HEK293T (cell line): ENCODE data around the gene TCF7.

Source experiments
- ARNT ChIP-seq: fragments of 450-650 bp; IDR thresholded peaks from 2 replicates; pipeline ENCODE4 v1.6.1; 2017; ENCODE audit warnings: mild to moderate bottlenecking
- BHLHE40 ChIP-seq: fragments of 450-650 bp; IDR thresholded peaks from 2 replicates; pipeline ENCODE4 v1.6.1; 2016; ENCODE audit warnings: mild to moderate bottlenecking, moderate library complexity, borderline replicate concordance
- ELF4 ChIP-seq: fragments of 450-650 bp; IDR thresholded peaks from 2 replicates; pipeline ENCODE4 v1.6.1; 2017; ENCODE audit warnings: antibody characterized with exemption
- FOXA1 ChIP-seq: fragments of 450-650 bp; IDR thresholded peaks from 2 replicates; pipeline ENCODE4 v1.6.1; 2016; ENCODE audit warnings: mild to moderate bottlenecking
- LEF1 ChIP-seq: fragments of 450-650 bp; IDR thresholded peaks from 2 replicates; pipeline ENCODE4 v1.6.1; 2017; ENCODE audit warnings: mild to moderate bottlenecking, borderline replicate concordance
- SP1 ChIP-seq: fragments of 450-650 bp; IDR thresholded peaks from 2 replicates; pipeline ENCODE4 v1.6.1; 2017
- TARDBP ChIP-seq: fragments of 450-650 bp; IDR thresholded peaks from 2 replicates; pipeline ENCODE4 v1.6.1; 2016
- TF ChIP-seq, protein P1 (sequence below): fragments of 450-650 bp; IDR thresholded peaks from 2 replicates; pipeline ENCODE4 v1.6.1; 2016

DNA sequence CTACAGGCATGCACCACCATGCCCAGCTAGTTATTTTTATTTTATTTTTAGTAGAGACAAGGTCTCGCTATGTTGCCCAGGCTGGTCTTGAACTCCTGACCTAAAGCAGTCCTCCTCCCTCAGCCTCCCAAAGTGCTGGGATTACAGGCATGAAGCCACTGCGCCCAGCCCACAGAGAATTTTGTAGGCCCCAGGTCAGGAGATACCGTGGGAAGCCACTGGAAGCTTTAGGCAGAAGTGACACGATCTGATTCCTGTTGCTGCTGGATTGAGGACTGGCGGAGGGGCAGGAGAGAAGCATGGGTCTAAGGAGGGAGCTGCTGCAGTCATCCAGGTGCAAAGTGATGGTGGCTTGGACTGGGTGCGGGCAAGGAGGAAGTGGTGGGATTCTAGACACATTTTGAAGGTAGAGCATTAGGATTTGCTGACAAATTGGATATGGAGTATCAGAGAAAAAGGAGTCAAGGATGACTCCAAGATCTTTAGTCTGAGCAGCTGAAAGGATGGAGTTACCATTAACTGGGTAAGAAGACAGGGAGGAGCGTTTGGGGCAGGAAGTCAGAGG lies 20.7 kb downstream of the TCF7 start:
- TF ChIP-seq FOXA1 (no peak), LEF1 (no peak), BHLHE40 (no peak), SP1 (no peak), TARDBP (no peak), ELF4 (no peak), ARNT (no peak)
- TF ChIP-seq, protein P1, sequence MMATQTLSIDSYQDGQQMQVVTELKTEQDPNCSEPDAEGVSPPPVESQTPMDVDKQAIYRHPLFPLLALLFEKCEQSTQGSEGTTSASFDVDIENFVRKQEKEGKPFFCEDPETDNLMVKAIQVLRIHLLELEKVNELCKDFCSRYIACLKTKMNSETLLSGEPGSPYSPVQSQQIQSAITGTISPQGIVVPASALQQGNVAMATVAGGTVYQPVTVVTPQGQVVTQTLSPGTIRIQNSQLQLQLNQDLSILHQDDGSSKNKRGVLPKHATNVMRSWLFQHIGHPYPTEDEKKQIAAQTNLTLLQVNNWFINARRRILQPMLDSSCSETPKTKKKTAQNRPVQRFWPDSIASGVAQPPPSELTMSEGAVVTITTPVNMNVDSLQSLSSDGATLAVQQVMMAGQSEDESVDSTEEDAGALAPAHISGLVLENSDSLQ: no peak
